ENCODE results near the gene OVOL3. TPM values are rescaled to one million over a fixed set of nuclear protein-coding genes. Genes with fewer than 3 reads are reported as not detected.

The OVOL3 gene
- total and polyA plus RNA-seq, 8 donors = 0.27 to 0.34 TPM; not detected in 6

DNA sequence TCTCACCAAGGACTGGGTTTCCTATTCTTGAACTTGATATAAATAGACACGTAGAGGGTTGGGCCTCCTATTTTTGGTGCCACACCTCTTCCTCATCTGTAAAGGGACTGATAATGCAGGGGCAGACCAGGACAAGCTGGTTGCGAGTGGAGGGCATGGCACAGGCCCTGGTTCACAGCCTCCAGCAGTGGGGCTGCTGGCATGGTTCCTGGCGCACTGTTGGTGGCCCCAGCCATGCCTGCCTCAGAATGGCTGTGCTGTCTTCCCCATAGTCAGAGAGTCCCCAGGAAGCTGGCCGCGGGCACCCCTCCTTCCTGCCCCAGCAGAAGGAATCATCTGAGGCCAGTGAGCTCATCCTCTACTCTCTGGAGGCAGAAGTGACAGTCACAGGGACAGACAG lies 10.5 kb upstream of the OVOL3 start:
- H3K36me3 ChIP-seq = peaks cover 0 to 62% of the 10 kb centered on the region in 2 donors
- no peaks in the 10 kb centered on the region for H3K4me1 ChIP-seq
- TF ChIP-seq, protein P1, sequence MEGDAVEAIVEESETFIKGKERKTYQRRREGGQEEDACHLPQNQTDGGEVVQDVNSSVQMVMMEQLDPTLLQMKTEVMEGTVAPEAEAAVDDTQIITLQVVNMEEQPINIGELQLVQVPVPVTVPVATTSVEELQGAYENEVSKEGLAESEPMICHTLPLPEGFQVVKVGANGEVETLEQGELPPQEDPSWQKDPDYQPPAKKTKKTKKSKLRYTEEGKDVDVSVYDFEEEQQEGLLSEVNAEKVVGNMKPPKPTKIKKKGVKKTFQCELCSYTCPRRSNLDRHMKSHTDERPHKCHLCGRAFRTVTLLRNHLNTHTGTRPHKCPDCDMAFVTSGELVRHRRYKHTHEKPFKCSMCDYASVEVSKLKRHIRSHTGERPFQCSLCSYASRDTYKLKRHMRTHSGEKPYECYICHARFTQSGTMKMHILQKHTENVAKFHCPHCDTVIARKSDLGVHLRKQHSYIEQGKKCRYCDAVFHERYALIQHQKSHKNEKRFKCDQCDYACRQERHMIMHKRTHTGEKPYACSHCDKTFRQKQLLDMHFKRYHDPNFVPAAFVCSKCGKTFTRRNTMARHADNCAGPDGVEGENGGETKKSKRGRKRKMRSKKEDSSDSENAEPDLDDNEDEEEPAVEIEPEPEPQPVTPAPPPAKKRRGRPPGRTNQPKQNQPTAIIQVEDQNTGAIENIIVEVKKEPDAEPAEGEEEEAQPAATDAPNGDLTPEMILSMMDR (IDR thresholded peaks at IDR 0.05) = no peak
- ATAC-seq (no peak), DNase-seq (no peak)
- H3K27ac ChIP-seq = no peak overlapping the region
- H3K27me3 ChIP-seq = no peaks in the 10 kb centered on the region
- intact Hi-C loops (cut with DNase I) = no loop called here
- no peak overlapping the region for H3K4me3 ChIP-seq
- H3K9me3 ChIP-seq = no peaks in the 10 kb centered on the region

DNA sequence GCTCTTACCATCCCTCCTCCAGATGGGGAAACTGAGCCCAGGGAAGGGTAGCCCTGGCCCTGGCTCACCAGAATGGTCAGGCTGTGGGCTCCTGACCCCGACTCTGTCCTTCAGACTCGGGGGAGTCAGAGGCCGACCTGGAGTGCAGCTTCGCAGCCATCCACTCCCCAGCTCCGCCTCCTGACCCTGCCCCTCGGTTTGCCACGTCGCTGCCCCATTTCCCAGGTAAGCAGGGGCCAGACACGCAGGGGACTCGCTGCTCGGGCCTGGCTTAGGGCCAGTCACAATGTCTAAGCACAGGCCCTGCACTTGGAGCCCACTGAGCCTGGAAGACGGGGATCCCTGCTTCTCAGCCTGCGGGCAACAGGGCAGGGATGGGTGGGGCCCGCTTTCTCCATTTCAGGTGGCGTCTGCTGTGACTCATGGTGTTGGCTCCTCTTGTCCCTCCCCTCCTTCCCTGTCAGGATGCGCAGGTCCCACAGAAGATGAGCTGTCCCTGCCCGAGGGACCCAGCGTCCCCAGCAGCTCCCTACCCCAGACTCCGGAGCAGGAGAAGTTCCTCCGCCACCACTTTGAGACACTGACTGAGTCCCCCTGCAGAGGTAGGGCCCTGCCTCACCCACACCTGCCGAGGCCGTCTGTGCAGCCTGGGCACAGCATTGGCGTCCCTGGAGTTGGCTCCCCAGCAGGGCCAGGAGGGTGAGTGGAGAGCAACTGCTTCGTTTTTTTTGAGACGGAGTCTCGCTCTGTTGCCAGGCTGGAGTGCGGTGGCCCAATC lies 9.2 kb upstream of the OVOL3 start:
- Histone ChIP-seq H3K4me3 (no peak overlapping the region), H3K36me3 (peaks cover 0 to 69% of the 10 kb centered on the region in 2 donors), H3K9me3 (no peaks in the 10 kb centered on the region), H3K27me3 (no peaks in the 10 kb centered on the region), H3K4me1 (no peaks in the 10 kb centered on the region), H3K27ac (no peak overlapping the region)
- TF ChIP-seq, protein P1 (IDR thresholded peaks at IDR 0.05) = no peak
- no peak for DNase-seq
- intact Hi-C loops (cut with DNase I) = no loop called here
- no peak for ATAC-seq

DNA sequence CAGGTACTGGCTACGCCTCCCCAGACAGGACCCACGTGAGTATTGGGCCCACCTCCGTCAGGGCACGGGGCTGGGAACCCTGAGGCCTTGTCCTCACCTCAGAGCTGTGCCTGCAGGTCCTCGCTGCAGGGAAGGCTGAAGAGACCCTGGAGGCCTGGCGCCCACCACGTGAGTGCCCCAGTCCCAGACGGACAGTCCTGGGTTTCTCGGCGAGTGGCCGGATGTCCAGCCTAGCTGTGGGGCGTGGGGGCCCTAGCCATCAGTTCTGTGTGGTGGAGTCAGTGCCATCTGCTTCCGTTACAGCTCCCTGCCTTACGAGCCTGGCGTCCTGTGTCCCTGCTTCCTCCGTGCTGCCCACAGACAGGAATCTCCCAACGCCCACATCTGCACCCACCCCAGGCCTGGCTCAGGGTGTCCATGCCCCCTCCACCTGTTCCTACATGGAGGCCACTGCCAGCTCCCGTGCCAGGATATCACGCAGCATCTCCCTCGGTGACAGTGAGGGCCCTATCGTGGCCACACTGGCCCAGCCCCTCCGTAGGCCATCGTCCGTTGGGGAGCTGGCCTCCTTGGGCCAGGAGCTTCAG lies 7.8 kb upstream of the OVOL3 start:
- no peaks in the 10 kb centered on the region for H3K27me3 ChIP-seq
- ATAC-seq = no peak
- peaks cover 0 to 67% of the 10 kb centered on the region in 2 donors for H3K36me3 ChIP-seq
- H3K27ac ChIP-seq = no peak overlapping the region
- TF ChIP-seq, protein P1 (IDR thresholded peaks at IDR 0.05) = no peak
- intact Hi-C loops (cut with DNase I) = no loop called here
- no peaks in the 10 kb centered on the region for H3K9me3 ChIP-seq
- H3K4me1 ChIP-seq = no peaks in the 10 kb centered on the region
- no peak overlapping the region for H3K4me3 ChIP-seq
- no peak for DNase-seq

DNA sequence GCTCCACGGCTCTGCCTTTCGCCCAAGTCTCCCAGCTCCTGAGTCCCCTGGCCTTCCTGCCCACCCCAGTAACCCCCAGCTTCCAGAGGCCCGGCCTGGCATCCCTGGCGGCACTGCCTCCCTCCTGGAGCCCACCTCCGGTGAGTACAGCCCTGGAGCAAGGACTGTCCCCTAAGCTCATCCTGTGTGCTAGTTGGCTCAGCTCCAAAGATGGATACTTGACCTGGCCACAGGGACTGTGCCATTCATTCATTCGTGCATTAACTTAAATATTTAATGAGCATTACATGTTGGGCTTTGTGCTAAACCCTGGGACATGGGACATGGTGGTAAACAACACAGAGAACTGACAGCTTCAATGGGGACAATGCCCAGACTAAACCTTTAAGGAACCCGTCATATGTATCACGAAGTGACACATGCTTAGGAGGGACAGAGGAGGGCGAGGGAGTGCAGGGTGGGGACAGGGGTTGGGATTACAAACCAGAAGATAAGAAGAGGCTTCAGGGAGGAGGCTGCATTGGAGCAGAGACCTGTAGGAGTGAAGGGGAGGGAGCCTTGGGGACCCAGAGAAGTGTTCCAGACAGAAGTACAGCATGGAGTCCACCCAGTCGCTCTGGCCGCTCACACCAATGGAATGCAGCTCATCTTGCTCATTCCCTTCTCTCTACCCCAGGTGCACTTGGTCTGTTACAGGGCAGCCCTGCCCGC lies 6.9 kb upstream of the OVOL3 start:
- no peak overlapping the region for H3K27ac ChIP-seq

More for the DNA sequence above, 6.9 kb upstream of the OVOL3 start:
- TF ChIP-seq, protein P1 (IDR thresholded peaks at IDR 0.05) = no peak
- H3K4me1 ChIP-seq = no peaks in the 10 kb centered on the region
- peaks cover 0 to 67% of the 10 kb centered on the region in 2 donors for H3K36me3 ChIP-seq
- DNase-seq (no peak), ATAC-seq (no peak)
- H3K27me3 ChIP-seq = no peaks in the 10 kb centered on the region
- intact Hi-C loops (cut with DNase I) = no loop called here
- H3K9me3 ChIP-seq = no peaks in the 10 kb centered on the region
- no peak overlapping the region for H3K4me3 ChIP-seq

All from left lung (tissue), 10 donors.